Smooth muscle cell of the brain vasculature (primary cell): Measurements from ENCODE around the gene GDPD5.

Experiments used
- DNase-seq: peaks from one replicate; pipeline ENCODE4 v3.0.0-alpha.2; 2012; ENCODE audit warnings: low read depth, low spot score

Gene GDPD5

GRCh38 chr11:75516140-75516539, 9.6 kb downstream of the GDPD5 start:
- DNase-seq, result no peak

DNA sequence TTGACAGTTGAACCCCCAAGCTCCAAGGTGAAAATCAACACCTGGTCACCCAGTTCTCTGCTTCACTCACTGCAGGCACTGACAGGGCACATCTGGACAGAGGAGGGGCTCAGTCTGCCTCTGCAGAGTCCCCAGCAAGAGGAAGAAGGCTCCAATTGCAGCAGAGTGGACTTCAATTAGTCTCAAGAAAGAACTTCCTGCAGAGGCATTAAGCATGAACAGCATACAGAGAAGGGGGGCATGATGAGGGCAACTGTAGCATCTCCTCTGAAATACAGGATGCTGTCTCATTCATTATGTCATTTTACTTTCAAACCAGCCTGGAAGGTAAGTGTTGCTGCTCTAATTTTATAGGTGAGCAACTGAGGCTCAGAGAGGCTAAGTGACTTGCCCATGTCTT, 11.1 kb downstream of the GDPD5 start:
- no peak for DNase-seq

GRCh38 chr11:75513250-75513649, 12.5 kb downstream of the GDPD5 start:
- peak; percentile 49 for DNase-seq

- DNase-seq, result no peak
Observed at GRCh38 chr11:75510723-75511019, 15.1 kb downstream of the GDPD5 start.

GRCh38 chr11:75510004-75510722, 15.6 kb downstream of the GDPD5 start:
- DNase-seq, result no peak

- DNase-seq, result no peak
Observed at GRCh38 chr11:75509020-75509720, 16.6 kb downstream of the GDPD5 start.

DNA sequence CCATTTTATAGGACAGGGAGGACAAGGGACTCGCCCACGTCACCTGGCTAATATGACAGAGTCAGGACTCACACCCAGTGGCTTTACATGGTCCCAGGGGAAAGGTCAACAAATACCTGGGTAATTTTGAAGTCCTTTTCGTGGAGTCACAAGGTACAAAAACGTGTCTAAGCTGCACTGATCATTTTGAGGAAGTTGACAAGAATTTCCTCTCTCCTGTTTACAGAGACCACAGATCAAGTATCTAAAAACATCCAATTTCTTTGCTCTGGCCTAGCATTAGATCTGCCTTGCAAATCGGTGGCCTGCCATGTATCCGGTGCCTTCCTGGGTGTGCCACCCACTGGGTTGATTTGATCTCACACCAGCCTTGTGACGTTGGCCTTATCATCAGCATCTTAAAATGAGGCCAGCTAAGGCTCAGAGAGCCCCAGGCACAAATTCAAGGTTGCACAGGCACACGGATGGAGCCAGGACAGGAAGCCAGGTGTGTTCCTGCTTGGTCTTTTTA, 17.6 kb downstream of the GDPD5 start:
- DNase-seq, result no peak

- DNase-seq, result no peak
Observed at GRCh38 chr11:75507571-75507970, 18.2 kb downstream of the GDPD5 start.

GRCh38 chr11:75506827-75507226, 18.9 kb downstream of the GDPD5 start:
- DNase-seq, result no peak

GRCh38 chr11:75505916-75506692, 19.6 kb downstream of the GDPD5 start:
- no peak for DNase-seq

DNA sequence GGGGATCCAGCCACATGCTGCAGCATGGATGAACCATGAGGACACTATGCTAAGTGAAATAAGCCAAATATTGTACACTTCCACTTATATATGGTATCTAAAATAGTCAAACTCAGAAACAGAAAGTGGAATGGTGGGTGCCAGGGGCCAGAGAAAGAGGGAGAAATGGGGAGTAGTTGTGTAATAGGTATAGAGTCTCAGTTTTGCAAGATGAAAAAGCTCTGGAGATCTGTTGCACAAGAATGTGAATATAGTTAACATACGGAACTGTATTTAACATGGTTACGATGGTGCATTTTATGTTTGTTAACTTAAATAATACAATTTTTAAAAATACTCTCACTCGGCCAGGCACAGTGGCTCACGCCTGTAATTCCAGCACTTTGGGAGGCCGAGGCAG, 21.2 kb downstream of the GDPD5 start:
- no peak for DNase-seq

- DNase-seq, result no peak
Observed at GRCh38 chr11:75503531-75504099, 22.1 kb downstream of the GDPD5 start.

- DNase-seq, result no peak
Observed at GRCh38 chr11:75502138-75502537, 23.6 kb downstream of the GDPD5 start.

DNA sequence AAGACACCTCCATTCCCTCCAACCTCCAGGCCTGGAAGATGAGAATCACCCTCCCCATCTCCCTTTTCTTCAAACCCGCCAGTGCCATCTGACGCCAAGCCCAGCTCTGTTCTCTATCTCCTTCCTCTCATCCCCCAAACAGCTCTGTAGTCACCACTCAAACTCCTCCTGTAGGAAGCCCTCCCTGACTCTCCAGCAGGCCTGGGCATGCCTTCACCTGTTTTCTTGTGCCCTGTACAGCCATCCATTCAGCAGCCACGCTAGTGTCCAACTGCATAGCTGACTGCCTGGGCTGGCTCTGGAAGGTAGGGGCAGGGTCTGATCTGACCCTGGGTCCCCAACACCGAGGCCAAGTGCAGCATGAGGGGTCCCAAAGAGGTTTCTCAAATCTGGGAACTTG, 25.0 kb downstream of the GDPD5 start:
- DNase-seq, result no peak

GRCh38 chr11:75499423-75500190, 26.1 kb downstream of the GDPD5 start:
- peak; percentile 37 for DNase-seq

- no peak for DNase-seq
Observed at GRCh38 chr11:75498556-75499255, 27.0 kb downstream of the GDPD5 start.

GRCh38 chr11:75497788-75498409, 27.8 kb downstream of the GDPD5 start:
- DNase-seq, result no peak

DNA sequence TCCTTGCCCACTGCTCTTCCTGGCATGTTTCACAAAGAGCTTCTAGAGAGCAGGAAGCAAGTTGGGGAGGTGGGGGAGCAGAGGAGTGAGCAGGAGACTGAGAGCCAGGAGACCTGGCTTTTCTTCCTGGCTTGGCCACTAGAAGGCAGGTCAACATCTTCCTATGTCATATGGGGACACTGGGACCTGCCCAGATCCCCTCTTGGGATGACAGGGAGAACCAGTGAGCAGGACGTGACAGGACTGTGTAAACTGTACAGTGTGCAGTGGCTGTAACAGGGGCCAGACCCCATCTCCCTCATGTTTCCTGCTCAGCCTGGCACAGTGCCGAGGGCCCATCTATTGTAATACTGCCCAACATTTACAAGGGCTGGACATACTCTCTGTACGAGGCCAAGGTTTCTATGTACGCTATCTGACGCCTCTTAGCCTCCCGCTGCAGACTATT, 29.4 kb downstream of the GDPD5 start:
- no peak for DNase-seq

DNA sequence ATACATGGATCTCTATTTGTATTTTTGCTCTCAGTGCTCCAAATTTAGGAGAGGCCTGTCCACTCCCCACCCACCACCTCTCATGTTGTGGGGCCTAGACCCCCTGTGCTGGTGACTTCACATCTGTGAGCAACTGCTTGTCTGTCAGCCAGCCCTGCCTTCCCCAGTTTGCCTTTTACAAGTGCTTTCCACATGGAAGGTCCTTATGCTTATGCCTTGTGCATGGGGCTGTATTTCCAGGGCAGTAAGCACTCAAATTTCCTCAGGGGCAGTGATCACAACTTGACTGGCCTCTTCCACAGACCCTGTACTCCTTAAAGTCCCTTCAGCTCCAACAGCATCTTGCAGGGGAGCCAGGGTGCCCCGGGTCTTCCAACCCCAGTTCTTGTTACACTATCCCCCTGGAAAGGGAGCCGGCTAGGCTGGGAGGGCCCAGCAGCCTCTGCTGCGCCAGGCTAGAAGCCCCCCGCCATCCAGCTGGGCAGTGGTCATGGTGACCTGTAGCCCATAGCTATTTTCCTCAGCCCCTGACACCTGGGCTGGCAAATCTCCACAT, 29.9 kb downstream of the GDPD5 start:
- DNase-seq, result no peak

GRCh38 chr11:75493626-75494025, 32.1 kb downstream of the GDPD5 start:
- DNase-seq, result no peak
